Myocyte (in vitro differentiated cells): ENCODE data around the gene ERBB4. TPM values are rescaled to one million over a fixed set of nuclear protein-coding genes. Genes with fewer than 3 reads are reported as not detected.
"Not testable (repeated sequence)": the region's sequence is repeated elsewhere in the genome, so short reads cannot be mapped to it uniquely, and the experiment has no call there.

Source experiments
- DNase-seq: peaks from one replicate; pipeline ENCODE4 v3.0.0-alpha.2; 2012; ENCODE audit warnings: low read depth
- total RNA-seq: library from RNA; depleted of rRNA; stranded (reverse); fragments of >200 nt; gene quantifications from 2 replicates; pipeline ENCODE4 v1.2.3, GENCODE V29; 2014

Gene ERBB4
- total RNA-seq, 1 donor from 2014 or later, result 0.16 TPM

- DNase-seq, result no peak
These were observed 523.0 kb downstream of the ERBB4 start for GRCh38 chr2:212015588-212015987.

GRCh38 chr2:212013626-212014025 lies 525.0 kb downstream of the ERBB4 start:
- no peak for DNase-seq

- not testable (repeated sequence) for DNase-seq
These were observed 528.3 kb downstream of the ERBB4 start for GRCh38 chr2:212010305-212010704.

GRCh38 chr2:212007972-212008371 lies 530.6 kb downstream of the ERBB4 start:
- no peak for DNase-seq

DNA sequence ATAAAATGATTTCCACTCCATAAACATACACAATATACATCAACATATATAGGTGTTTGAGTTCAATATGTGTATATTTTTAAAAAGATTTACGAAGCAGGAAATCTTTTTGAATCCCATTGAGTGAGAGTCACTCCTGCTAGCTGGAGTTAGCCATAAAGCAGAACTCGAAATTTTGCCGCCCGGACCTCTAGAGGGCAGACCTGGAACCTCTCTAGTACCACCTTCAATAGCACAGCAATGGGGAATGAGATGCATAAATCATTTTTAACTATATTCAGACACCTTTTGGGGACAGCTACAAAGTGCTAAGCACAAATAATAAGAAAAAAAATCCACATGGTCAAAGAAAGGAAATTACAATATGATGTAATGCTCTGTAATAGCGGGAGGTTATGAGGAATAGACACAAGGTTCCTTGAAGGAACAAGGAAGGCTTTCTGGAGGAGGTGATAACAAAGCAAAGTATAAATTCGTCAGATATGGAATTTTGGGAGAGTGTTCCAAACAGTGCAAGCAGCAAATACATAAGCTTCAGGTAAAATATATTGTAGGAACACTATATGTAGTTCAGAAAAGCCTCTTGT lies 533.4 kb downstream of the ERBB4 start:
- DNase-seq, result peak; percentile 59

DNA sequence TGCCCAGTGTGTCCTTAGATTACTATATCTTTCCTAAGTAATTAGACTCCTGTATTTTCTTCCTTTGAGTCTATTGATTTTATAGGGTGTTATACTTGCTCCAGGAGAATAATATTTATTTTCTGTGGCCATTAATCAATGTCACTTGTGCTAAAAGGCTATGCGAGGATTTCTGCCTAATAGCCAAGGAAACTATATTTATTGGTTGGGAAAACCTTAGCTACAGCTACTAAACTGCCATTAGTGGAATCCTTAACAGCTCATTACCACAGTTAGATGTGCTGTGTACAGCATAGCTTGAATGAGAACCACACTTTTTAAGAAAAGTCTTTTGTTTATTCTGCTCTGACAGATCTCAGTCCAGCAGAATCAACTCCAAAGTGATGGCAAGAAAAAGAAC lies 537.3 kb downstream of the ERBB4 start:
- DNase-seq, result no peak

GRCh38 chr2:211996857-211997256 lies 541.7 kb downstream of the ERBB4 start:
- DNase-seq, result no peak

GRCh38 chr2:211994806-211995205 lies 543.8 kb downstream of the ERBB4 start:
- DNase-seq, result no peak

- no peak for DNase-seq
These were observed 548.3 kb downstream of the ERBB4 start for GRCh38 chr2:211990335-211990734.

DNA sequence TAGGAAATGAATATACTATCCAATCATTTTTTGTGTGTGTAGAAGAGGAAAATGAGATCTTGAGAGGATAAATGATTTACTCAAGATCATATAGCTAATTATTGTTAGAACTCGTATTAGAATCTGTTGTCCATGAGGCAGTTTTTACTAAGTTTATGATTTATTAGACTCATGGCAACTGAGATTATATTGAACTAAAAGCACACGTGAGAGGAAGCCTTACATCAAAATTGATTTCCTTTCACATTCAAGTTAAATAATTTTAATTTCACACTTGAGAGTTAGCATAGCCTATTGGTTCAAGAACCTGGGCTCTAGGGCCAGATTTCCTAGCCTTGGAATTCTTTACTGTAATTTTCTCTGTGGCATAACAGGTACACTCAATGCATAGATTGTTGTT lies 552.3 kb downstream of the ERBB4 start:
- no peak for DNase-seq

DNA sequence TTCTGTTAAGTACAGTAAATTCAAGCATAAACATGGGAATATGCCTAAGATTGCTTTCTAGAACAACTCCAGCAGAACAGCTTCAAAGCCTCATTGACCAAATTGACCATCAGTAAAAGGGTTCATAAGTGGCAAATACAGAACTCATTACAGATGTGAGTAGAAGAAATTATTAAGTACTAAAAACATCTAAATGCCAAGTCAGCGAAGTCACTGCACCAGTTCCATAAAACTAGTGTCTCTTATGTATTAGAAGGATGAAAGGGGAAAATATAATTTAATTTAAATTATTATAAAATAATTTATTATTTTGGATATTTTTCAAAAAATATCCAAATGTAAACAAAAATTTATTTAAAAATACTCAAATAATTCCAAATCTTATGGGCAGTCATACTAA lies 553.2 kb downstream of the ERBB4 start:
- no peak for DNase-seq

- DNase-seq, result no peak
These were observed 556.4 kb downstream of the ERBB4 start for GRCh38 chr2:211982162-211982561.

DNA sequence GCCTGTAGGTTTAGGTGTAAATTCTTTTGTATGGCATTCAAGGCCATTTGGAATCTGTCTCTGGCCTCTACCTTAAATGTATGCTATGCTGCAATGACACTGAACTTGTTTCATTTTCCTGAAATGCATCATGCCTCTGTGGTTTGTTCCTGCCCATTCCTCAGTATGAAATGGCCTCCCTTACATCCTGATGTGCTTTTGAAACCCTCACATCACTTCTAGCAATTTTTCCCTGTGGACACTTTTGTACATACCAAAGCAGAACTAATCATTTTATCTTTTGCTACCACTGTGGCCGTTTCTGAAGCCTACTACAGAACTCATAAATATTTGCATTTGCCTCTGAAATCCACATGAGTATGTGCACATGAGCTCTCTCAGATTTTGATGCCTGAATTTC lies 557.2 kb downstream of the ERBB4 start:
- no peak for DNase-seq

GRCh38 chr2:211976076-211976475 lies 562.5 kb downstream of the ERBB4 start:
- DNase-seq, result no peak

GRCh38 chr2:211967234-211967633 lies 571.4 kb downstream of the ERBB4 start:
- DNase-seq, result no peak

DNA sequence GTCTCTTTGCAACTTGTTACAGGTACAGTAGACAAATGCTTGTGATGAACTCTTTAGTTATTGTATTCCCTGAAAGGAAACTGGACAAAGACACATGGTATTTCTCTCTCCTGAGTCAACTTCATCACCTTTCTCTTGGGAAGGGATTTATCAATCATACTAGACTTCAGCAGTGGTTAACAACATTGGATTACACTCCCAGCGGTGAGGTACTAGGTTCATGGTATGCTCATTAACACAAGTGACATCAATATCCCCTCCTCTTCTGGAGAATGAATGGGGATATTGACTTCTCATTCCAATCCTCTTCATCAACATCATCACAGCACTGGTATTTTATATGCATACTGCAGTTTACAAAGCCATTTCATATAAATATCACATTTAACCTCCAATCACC lies 574.6 kb downstream of the ERBB4 start:
- DNase-seq, result no peak

GRCh38 chr2:211957799-211958198 lies 580.8 kb downstream of the ERBB4 start:
- no peak for DNase-seq

GRCh38 chr2:211955648-211956047 lies 583.0 kb downstream of the ERBB4 start:
- DNase-seq, result no peak

DNA sequence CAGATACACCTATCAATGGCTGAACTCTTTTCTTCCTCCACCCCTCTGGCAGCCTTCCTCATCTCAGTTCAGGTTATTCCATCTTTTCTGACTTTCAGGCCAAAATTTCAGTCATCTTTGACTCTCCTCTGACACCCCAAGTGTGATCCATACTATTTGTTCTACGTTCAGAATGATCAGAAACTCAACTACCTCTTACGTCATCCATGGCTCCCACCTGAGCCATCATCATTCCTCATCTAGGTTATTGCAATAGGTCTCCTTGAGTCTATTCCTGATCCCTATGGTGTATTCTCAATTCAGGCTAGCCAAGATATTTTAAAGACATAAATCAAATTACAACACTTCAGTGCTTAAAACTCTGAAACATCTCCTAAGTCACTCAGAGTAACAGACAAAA lies 589.7 kb downstream of the ERBB4 start:
- no peak for DNase-seq

- DNase-seq, result no peak
These were observed 591.6 kb downstream of the ERBB4 start for GRCh38 chr2:211946960-211947359.

DNA sequence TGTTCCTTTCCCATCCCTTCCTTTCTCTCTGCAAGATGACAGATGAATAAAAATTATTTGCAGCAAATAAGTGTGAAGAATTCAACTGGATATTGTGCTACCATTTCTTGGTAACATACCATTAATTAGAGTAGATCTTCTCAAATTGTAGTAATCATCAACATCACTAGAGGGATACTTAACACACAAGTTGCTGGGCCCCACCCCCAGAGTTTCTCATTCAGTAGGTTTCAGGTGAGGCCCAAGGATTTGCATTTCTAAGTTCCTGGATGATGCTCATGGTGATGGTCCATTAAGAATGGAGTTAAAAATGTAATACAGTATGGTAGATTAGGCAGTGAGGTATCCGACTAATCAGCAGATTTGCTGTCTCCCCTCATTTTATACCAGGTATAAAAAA lies 594.0 kb downstream of the ERBB4 start:
- no peak for DNase-seq

DNA sequence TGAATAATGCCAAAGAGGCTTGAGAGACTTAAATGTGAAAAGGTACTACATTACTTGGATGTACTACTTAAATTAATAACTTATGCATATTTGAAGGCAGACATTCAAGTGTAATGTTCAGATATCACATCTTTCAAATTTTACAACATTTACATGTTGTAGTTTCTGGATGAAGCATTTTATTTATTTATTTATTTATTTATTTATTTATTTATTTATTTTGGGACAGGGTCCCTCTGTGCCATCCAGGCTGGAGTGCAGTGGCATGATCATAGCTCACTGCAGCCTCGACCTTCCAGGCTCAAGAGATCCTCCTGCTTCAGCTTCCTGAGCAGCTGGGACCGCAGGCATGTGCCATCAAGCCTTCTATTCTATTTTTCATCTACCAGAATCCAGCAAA lies 596.4 kb downstream of the ERBB4 start:
- no peak for DNase-seq

GRCh38 chr2:211941216-211941747 lies 597.3 kb downstream of the ERBB4 start:
- peak; percentile 2 for DNase-seq

DNA sequence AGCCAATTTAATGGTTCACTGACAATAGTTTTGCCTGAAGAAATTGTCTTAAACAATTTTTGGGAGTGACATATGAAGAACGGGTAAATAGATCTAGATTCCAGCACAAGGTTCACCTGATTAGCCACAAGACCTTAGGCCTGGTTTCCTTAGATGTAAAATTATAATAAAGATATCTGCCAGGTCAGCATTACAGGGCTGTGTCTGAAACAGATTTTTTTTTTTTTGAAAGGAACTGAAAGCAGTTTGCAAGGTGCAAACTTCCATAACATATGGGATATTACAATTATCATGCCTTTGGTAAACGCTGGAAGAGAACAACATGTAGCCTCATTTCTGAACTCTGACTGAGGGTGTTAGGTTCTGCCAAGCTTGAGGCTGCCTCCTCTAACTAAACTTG lies 599.4 kb downstream of the ERBB4 start:
- no peak for DNase-seq
